HepG2 (cell line): ENCODE data around the gene BAIAP2L1. TPM values are rescaled to one million over a fixed set of nuclear protein-coding genes. Genes with fewer than 3 reads are reported as not detected.

Experiments used
- ATAC-seq: fragments of 200-7000 bp; cut with Tn5 transposase; 3 replicates; pipeline ENCODE4 v1.9.1; 2020; ENCODE audit warnings: mild to moderate bottlenecking, moderate library complexity
- BruUV-seq: library from RNA; stranded (reverse); fragments of 400-500 nt; replicated peaks from 2 replicates; lab custom pipeline; 2021; lab: Mats Ljungman, UMichigan
- CTCF ChIA-PET: fragments of 300-600 bp; formaldehyde crosslinking; extraction: SDS; loops from one replicate; lab custom pipeline; 2021; ENCODE audit warnings: low total read pairs, inconsistent platforms, low intra/inter-chr PET ratio; lab: Yijun Ruan, JAX
- POLR2A ChIA-PET: fragments of 350-600 bp; sonication (Branson Sonifier 250); formaldehyde crosslinking; loops from one replicate; lab custom pipeline; 2020; ENCODE audit warnings: antibody characterized with exemption, inconsistent platforms; lab: Yijun Ruan, JAX
- DNase-seq: peaks from one replicate; pipeline ENCODE4 v3.0.0-alpha.2; 2015; ENCODE audit warnings: low spot score
- FAIRE-seq: peaks from 3 replicates; lab custom pipeline; 2011; peaks lifted over from hg19 to GRCh38; lab: Jason Lieb, UNC
- H2AFZ ChIP-seq: one replicate; pipeline ENCODE4 v1.6.1; 2011; ENCODE audit warnings: low read length, inconsistent platforms
- H3K27ac ChIP-seq: fragments of 300-600 bp; 3 replicates; pipeline ENCODE4 v1.8.0; 2011; ENCODE audit warnings: mixed run types, mild to moderate bottlenecking, mixed read lengths, low read length, inconsistent platforms; ENCODE audit not compliant: insufficient read depth; ENCODE audit errors: extremely low read length
- H3K27me3 ChIP-seq, 2 experiments: fragments of 200-600 bp in 1 of 2; 2 replicates in 1 of 2; 3 replicates in 1 of 2; pipeline versions ENCODE4 v1.6.0 to v1.8.0; 2011; ENCODE audit warnings: low read length in 2 of 2, mild to moderate bottlenecking in 2 of 2, moderate library complexity in 2 of 2, inconsistent platforms in 1 of 2; ENCODE audit not compliant: insufficient read depth in 2 of 2, control insufficient read depth in 1 of 2
- H3K36me3 ChIP-seq, 2 experiments: fragments of 200-600 bp in 1 of 2; replicated peaks in 1 of 2; 2 replicates in 1 of 2; 3 replicates in 1 of 2; pipeline versions ENCODE4 v1.5.1 to v1.8.0; 2011; ENCODE audit warnings: low read length in 2 of 2, inconsistent platforms in 1 of 2; ENCODE audit not compliant: insufficient read depth in 2 of 2, control insufficient read depth in 1 of 2
- H3K4me1 ChIP-seq: 2 replicates; pipeline ENCODE4 v1.5.1; 2012; ENCODE audit warnings: low read length, inconsistent platforms; ENCODE audit not compliant: insufficient read depth
- H3K4me2 ChIP-seq: 2 replicates; pipeline ENCODE4 v1.6.0; 2011; ENCODE audit warnings: low read depth, low read length, inconsistent platforms
- H3K4me3 ChIP-seq, 3 experiments: fragments of 200-600 bp in 1 of 3; sonication (generic), shearing (Covaris generic) in 1 of 3; replicated peaks in 1 of 3; 2 replicates each; pipeline ENCODE4 v1.5.1; 2011 to 2016; ENCODE audit warnings: low read length in 3 of 3, inconsistent platforms in 2 of 3, low read depth in 2 of 3, mild to moderate bottlenecking in 2 of 3, control low read depth in 1 of 3, mixed read lengths in 1 of 3; ENCODE audit not compliant: insufficient read depth in 1 of 3
- H3K79me2 ChIP-seq: one replicate; pipeline ENCODE4 v1.6.1; 2011; ENCODE audit warnings: low read length, inconsistent platforms; ENCODE audit not compliant: insufficient read depth
- H3K9ac ChIP-seq: 2 replicates; pipeline ENCODE4 v1.6.0; 2011; ENCODE audit warnings: mild to moderate bottlenecking, low read depth, low read length, inconsistent platforms; ENCODE audit not compliant: insufficient read depth
- H3K9me3 ChIP-seq: 2 replicates; pipeline ENCODE4 v1.5.1; 2012; ENCODE audit warnings: mild to moderate bottlenecking, low read length
- H4K20me1 ChIP-seq: 2 replicates; pipeline ENCODE4 v1.6.0; 2011; ENCODE audit warnings: inconsistent platforms, mild to moderate bottlenecking, low read length, moderate library complexity; ENCODE audit not compliant: insufficient read depth
- AGO2 ChIP-seq: fragments of 200-400 bp; formaldehyde crosslinking; optimal IDR thresholded peaks from 2 replicates; pipeline ENCODE3; 2017; ENCODE audit warnings: mild to moderate bottlenecking, low read depth, low read length, moderate library complexity
- JARID2 ChIP-seq: sonication (generic); formaldehyde crosslinking; IDR thresholded peaks from 2 replicates; pipeline ENCODE4 v1.8.1; 2023; ENCODE audit warnings: missing genetic modification reagents, inconsistent platforms; ENCODE audit not compliant: insufficient replicate concordance
- KLF12 ChIP-seq: sonication (generic); formaldehyde crosslinking; IDR thresholded peaks from 2 replicates; pipeline ENCODE4 v1.4.0; 2020; ENCODE audit warnings: missing genetic modification reagents, borderline replicate concordance
- NR2F6 ChIP-seq, 2 experiments: IDR thresholded peaks; 2 replicates each; pipeline ENCODE4 v1.6.1; 2016; ENCODE audit warnings: antibody characterized with exemption in 1 of 2, mild to moderate bottlenecking in 1 of 2
- TBX2 ChIP-seq: sonication (generic); formaldehyde crosslinking; IDR thresholded peaks from 2 replicates; pipeline ENCODE4 v1.5.0; 2020; ENCODE audit warnings: missing genetic modification reagents, mild to moderate bottlenecking, borderline replicate concordance
- ZNF318 ChIP-seq: sonication (generic); formaldehyde crosslinking; IDR thresholded peaks from 2 replicates; pipeline ENCODE4 v1.4.0; 2020; ENCODE audit warnings: mild to moderate bottlenecking, missing genetic modification reagents
- ZNF607 ChIP-seq: sonication (generic); formaldehyde crosslinking; IDR thresholded peaks from 2 replicates; pipeline ENCODE4 v1.5.1; 2020; ENCODE audit warnings: missing genetic modification reagents, mild to moderate bottlenecking, borderline replicate concordance
- ZNF629 ChIP-seq: sonication (generic); formaldehyde crosslinking; conservative IDR thresholded peaks from 2 replicates; pipeline ENCODE4 v1.5.0; 2020; ENCODE audit warnings: missing genetic modification reagents
- ZNF724P ChIP-seq: sonication (generic); formaldehyde crosslinking; IDR thresholded peaks from 2 replicates; pipeline ENCODE4 v1.8.0; 2022; ENCODE audit warnings: missing genetic modification reagents, borderline replicate concordance
- ZSCAN12 ChIP-seq: sonication (generic); formaldehyde crosslinking; IDR thresholded peaks from 2 replicates; pipeline ENCODE4 v1.9.0; 2021; ENCODE audit warnings: mild to moderate bottlenecking, missing genetic modification reagents
- WGBS: methylation state at CpG from one replicate; pipeline ENCODE4 v1.1.6; 2017; ENCODE audit warnings: low lambda C conversion rate; 5-methylcytosine and 5-hydroxymethylcytosine counted together
- in situ Hi-C: cut with HindIII; loops from 2 replicates; pipeline ENCODE4 v1.10.0; 2017; ENCODE audit warnings: low pct_unique_long_range_greater_than_20kb; ENCODE audit not compliant: extremely low pct_ligation_motif_present
- intact Hi-C: fragments of 100-400 bp; cut with micrococcal nuclease; formaldehyde crosslinking; loops from one replicate; pipeline ENCODE4 v1.10.0; 2022; ENCODE audit not compliant: unreplicated experiment
- polyA plus RNA-seq, 8 experiments: library from polyadenylated mRNA; depleted of rRNA in 3 of 8; stranded (reverse) in 7 of 8; unstranded in 1 of 8; fragments of >200 nt; fragmentation: Illumina TruSeq in 4 of 8; extraction: Trizol in 4 of 8; gene quantifications; 2 replicates each; pipeline versions ENCODE4 v1.2.1 to v1.2.3, GENCODE V29; 2011 to 2016; ENCODE audit warnings: low read depth in 4 of 8, missing spikeins in 1 of 8, mixed read lengths in 1 of 8; ENCODE audit not compliant: insufficient read depth in 1 of 8
- total RNA-seq, 5 experiments: library from RNA; depleted of rRNA; stranded (reverse); fragments of >200 nt; fragmentation: Illumina TruSeq; extraction: Trizol; gene quantifications; 2 replicates each; pipeline ENCODE4 v1.2.3, GENCODE V29; 2016; ENCODE audit warnings: low read depth in 1 of 5

The BAIAP2L1 gene
- total and polyA plus RNA-seq, 2 of the 13 experiments (the other 11 are each of a cell fraction or from before 2014, with no cell fraction given), result 13.0 to 21.5 TPM

- TF ChIP-seq ZNF724P (CRISPR knock-in tag), result peak; percentile 65; the same call in 1 of the 2 replicates
- TF ChIP-seq AGO2, result peak; percentile 33
- TF ChIP-seq ZNF607 (CRISPR knock-in tag), result peak; percentile 41; the same call in 1 of the 2 replicates
Measured at GRCh38 chr7:98252425-98253054, 148.3 kb downstream of the BAIAP2L1 start (continued).

GRCh38 chr7:98251601-98252424, 149.1 kb downstream of the BAIAP2L1 start, which contains the start of gene TECPR1:
TSS of gene TECPR1 (minus strand) at chr7:98252232. CDS start at chr7:98246146, 6,086 bp downstream.
- WGBS, result 1% methylated on average over 16 of the region's 69 CpGs
- ChIA-PET CTCF (no interaction called here), POLR2A (interaction anchor here (0.9 to 1.8 kb wide), 2 partner anchors 10 to 29 kb away, joined by 3 to 6 read pairs; no protein-coding TSS in a partner anchor)
- H3K27ac ChIP-seq, result peak within 1 kb of the TSS; percentile 78
- H4K20me1 ChIP-seq, result no peaks in the 10 kb centered on the region
- H3K27me3 ChIP-seq, result no peaks in the 10 kb centered on the region; a peak in 1 of 5 replicates
- peak within 1 kb of the TSS; percentile 17 for H2AFZ ChIP-seq
- peak; percentile 90 for DNase-seq
- ATAC-seq, result peak; percentile 98
- peak; percentile 61 for FAIRE-seq
- H3K79me2 ChIP-seq, result peaks cover 21% of the 10 kb centered on the region
- peak within 1 kb of the TSS; percentile 66 to 100 (median 88) for H3K4me3 ChIP-seq
- H3K9ac ChIP-seq, result peak within 1 kb of the TSS; percentile 71
- H3K4me2 ChIP-seq, result peak within 1 kb of the TSS; percentile 87
- H3K9me3 ChIP-seq, result no peaks in the 10 kb centered on the region
- intact Hi-C loops (no loop called here), in situ Hi-C loops (no loop called here)
- H3K4me1 ChIP-seq, result peaks cover 31% of the 10 kb centered on the region
- no TSS peak for BruUV-seq
- peaks cover 0 to 5% of the 10 kb centered on the region in 2 experiments; a peak in 2 of 5 replicates for H3K36me3 ChIP-seq
- TF ChIP-seq ZNF629 (CRISPR knock-in tag) (0 out of 2 replicates have a peak, but pooled peaks have one; percentile 29), ZNF318 (0 out of 2 replicates have a peak, but pooled peaks have one; percentile 18), KLF12 (peak; percentile 95), ZSCAN12 (CRISPR knock-in tag) (no peak), TBX2 (CRISPR knock-in tag) (peak; percentile 82), JARID2 (CRISPR knock-in tag) (no peak), NR2F6 (IDR thresholded peaks at IDR 0.05) (peak; percentile 30; the same call in 1 of the 2 replicates), NR2F6 (CRISPR knock-in tag; IDR thresholded peaks at IDR 0.05) (peak; percentile 94)
